WTC11 (cell line): ENCODE measurements around the gene RNF44. TPM values are rescaled to one million over a fixed set of nuclear protein-coding genes. Genes with fewer than 3 reads are reported as not detected.

ENCODE experiments used
- ATAC-seq: fragments of 200-7000 bp; cut with Tn5 transposase; 2 replicates; pipeline ENCODE4 v1.10.0; 2021; ENCODE audit warnings: mild to moderate bottlenecking, moderate library complexity
- CTCF ChIA-PET: fragments of 300-600 bp; sonication (Branson Sonifier 250); formaldehyde crosslinking; loops from one replicate; lab custom pipeline; 2021; ENCODE audit warnings: antibody characterized with exemption; lab: Charles Lee
- POLR2A ChIA-PET: fragments of 350-600 bp; sonication (Branson Sonifier 250); formaldehyde crosslinking; loops from one replicate; lab custom pipeline; 2021; ENCODE audit warnings: antibody characterized with exemption; lab: Charles Lee
- DNase-seq: peaks from one replicate; pipeline ENCODE4 v3.0.0; 2021; ENCODE audit warnings: low spot score
- H3K27ac Mint-ChIP-seq: 2 replicates; pipeline ENCODE4 v1.8.0; 2021; ENCODE audit warnings: mixed read lengths
- H3K27me3 Mint-ChIP-seq: 2 replicates; pipeline ENCODE4 v1.8.0; 2021; ENCODE audit warnings: low read depth, mild to moderate bottlenecking, moderate library complexity, mixed read lengths
- H3K36me3 Mint-ChIP-seq: 2 replicates; pipeline ENCODE4 v1.8.0; 2021; ENCODE audit warnings: mixed read lengths
- H3K4me1 Mint-ChIP-seq: 2 replicates; pipeline ENCODE4 v1.8.0; 2022; ENCODE audit warnings: mixed read lengths
- H3K4me3 Mint-ChIP-seq: 2 replicates; pipeline ENCODE4 v1.8.0; 2021; ENCODE audit warnings: mild to moderate bottlenecking, moderate library complexity, mixed read lengths
- H3K9me3 Mint-ChIP-seq: 2 replicates; pipeline ENCODE4 v1.8.0; 2021; ENCODE audit warnings: mixed read lengths
- CBFB ChIP-seq: sonication (generic); formaldehyde crosslinking; IDR thresholded peaks from 2 replicates; pipeline ENCODE4 v1.8.1; 2022; ENCODE audit warnings: mild to moderate bottlenecking, low read depth, missing genetic modification reagents
- E2F1 ChIP-seq: sonication (generic); formaldehyde crosslinking; IDR thresholded peaks from 2 replicates; pipeline ENCODE4 v1.8.0; 2022; ENCODE audit warnings: mild to moderate bottlenecking, missing genetic modification reagents
- KAT7 ChIP-seq: sonication (generic); formaldehyde crosslinking; IDR thresholded peaks from 2 replicates; pipeline ENCODE4 v1.8.1; 2023; ENCODE audit warnings: missing genetic modification reagents, mild to moderate bottlenecking, borderline replicate concordance
- NFATC4 ChIP-seq: fragments of 250-450 bp; sonication (Bioruptor Pico); IDR thresholded peaks from 2 replicates; pipeline ENCODE4 v1.9.0; 2021; ENCODE audit warnings: mild to moderate bottlenecking
- NR1H2 ChIP-seq: sonication (generic); formaldehyde crosslinking; IDR thresholded peaks from 2 replicates; pipeline ENCODE4 v1.9.0; 2021; ENCODE audit warnings: mild to moderate bottlenecking, moderate library complexity, missing genetic modification reagents
- SMAD4 ChIP-seq: sonication (generic); formaldehyde crosslinking; IDR thresholded peaks from 2 replicates; pipeline ENCODE4 v1.8.0; 2022; ENCODE audit warnings: mild to moderate bottlenecking, missing genetic modification reagents
- TEAD1 ChIP-seq: sonication (generic); formaldehyde crosslinking; IDR thresholded peaks from 2 replicates; pipeline ENCODE4 v1.8.0; 2022; ENCODE audit warnings: mild to moderate bottlenecking, missing genetic modification reagents
- ZMAT4 ChIP-seq: fragments of 250-450 bp; sonication (Bioruptor Pico); IDR thresholded peaks from 2 replicates; pipeline ENCODE4 v1.9.0; 2021; ENCODE audit warnings: mild to moderate bottlenecking
- ZNF263 ChIP-seq: sonication (generic); formaldehyde crosslinking; IDR thresholded peaks from 2 replicates; pipeline ENCODE4 v1.8.1; 2022; ENCODE audit warnings: low read depth, mild to moderate bottlenecking, moderate library complexity, missing genetic modification reagents
- ZNF317 ChIP-seq: sonication (generic); formaldehyde crosslinking; IDR thresholded peaks from 2 replicates; pipeline ENCODE4 v1.8.1; 2023; ENCODE audit warnings: low read depth, mild to moderate bottlenecking, moderate library complexity, missing genetic modification reagents, borderline replicate concordance
- ZNF416 ChIP-seq: fragments of 250-450 bp; sonication (Bioruptor Pico); IDR thresholded peaks from 2 replicates; pipeline ENCODE4 v1.9.0; 2021; ENCODE audit warnings: mild to moderate bottlenecking, inconsistent platforms
- total RNA-seq: library from RNA; stranded (reverse); gene quantifications from 3 replicates; pipeline ENCODE4 v1.2.3, GENCODE V29; 2021
- TF ChIP-seq, protein P1 (sequence below): sonication (generic); formaldehyde crosslinking; IDR thresholded peaks from 2 replicates; pipeline ENCODE4 v1.8.1; 2023; ENCODE audit warnings: mild to moderate bottlenecking, moderate library complexity, missing genetic modification reagents
- TF ChIP-seq, protein P2 (sequence below): sonication (generic); formaldehyde crosslinking; IDR thresholded peaks from 2 replicates; pipeline ENCODE4 v1.8.1; 2022; ENCODE audit warnings: missing genetic modification reagents, borderline replicate concordance
- TF ChIP-seq, protein P3 (sequence below): sonication (generic); formaldehyde crosslinking; IDR thresholded peaks from 2 replicates; pipeline ENCODE4 v1.8.0; 2023; ENCODE audit warnings: missing genetic modification reagents, mild to moderate bottlenecking, borderline replicate concordance
- TF ChIP-seq, protein P4 (sequence below): fragments of 200-600 bp; IDR thresholded peaks from 2 replicates; pipeline ENCODE4 v1.8.0; 2022; ENCODE audit warnings: antibody characterized with exemption

The RNF44 gene
- total RNA-seq, 1 experiment from 2014 or later, result 233 TPM

- peak overlapping the region; percentile 94 for H3K4me3 Mint-ChIP-seq
- POLR2A ChIA-PET, result interaction anchor here (0.9 to 3.4 kb wide), 6 partner anchors 8 to 120 kb away, joined by 3 to 30 read pairs (median 4); partner anchors contain the start of genes CDHR2 and FAF2
- peaks cover 47% of the 10 kb centered on the region for H3K4me1 Mint-ChIP-seq
- no peak for DNase-seq
- no peaks in the 10 kb centered on the region for H3K27me3 Mint-ChIP-seq
- no peak for TF ChIP-seq NR1H2
- TF ChIP-seq, all 79 proteins: peak for 0
- no peak for ATAC-seq
- CTCF ChIA-PET, result interaction anchor here (1.0 to 1.3 kb wide), 4 partner anchors 14 to 805 kb away, joined by 3 to 6 read pairs (median 3); partner anchors contain the start of gene CDHR2
- H3K9me3 Mint-ChIP-seq, result no peaks in the 10 kb centered on the region
- peaks cover 24% of the 10 kb centered on the region for H3K36me3 Mint-ChIP-seq
- H3K27ac Mint-ChIP-seq, result peak overlapping the region; percentile 98
These were observed 2.0 kb downstream of the RNF44 start for GRCh38 chr5:176535101-176535663.

DNA sequence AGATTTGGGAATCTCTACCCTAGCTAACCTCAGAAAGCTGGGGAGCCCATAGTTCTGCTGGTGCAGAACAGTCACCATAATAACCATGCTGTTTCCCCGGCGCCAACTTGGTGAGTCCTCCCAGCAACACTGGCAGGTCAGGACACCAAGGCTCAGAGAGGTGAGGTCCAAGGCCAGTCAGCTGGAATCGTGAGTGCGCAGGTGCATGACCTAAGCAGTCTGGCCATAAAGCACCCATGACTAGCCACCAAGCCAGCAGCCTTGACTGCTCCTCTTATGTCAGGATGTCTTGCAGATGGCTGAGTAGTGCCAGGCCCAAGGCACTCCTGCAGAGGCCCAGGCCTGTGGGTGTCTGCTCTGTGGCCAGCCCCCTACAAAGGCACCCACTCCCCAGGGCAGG lies 2.6 kb downstream of the RNF44 start:
- Mint-ChIP-seq H3K27ac (peak overlapping the region; percentile 98), H3K4me1 (peaks cover 42% of the 10 kb centered on the region), H3K4me3 (peak overlapping the region; percentile 94), H3K27me3 (no peaks in the 10 kb centered on the region), H3K9me3 (no peaks in the 10 kb centered on the region), H3K36me3 (peaks cover 27% of the 10 kb centered on the region)
- ATAC-seq (no peak), DNase-seq (no peak)
- ChIA-PET CTCF (interaction anchor here (1.0 to 1.3 kb wide), 2 partner anchors 129 to 805 kb away, joined by 3 read pairs; no protein-coding TSS in a partner anchor), POLR2A (interaction anchor here (1.0 to 1.6 kb wide), 4 partner anchors 9 to 119 kb away, joined by 3 to 4 read pairs (median 4); no protein-coding TSS in a partner anchor)
- no peak for TF ChIP-seq KAT7 (CRISPR knock-in tag)

DNA sequence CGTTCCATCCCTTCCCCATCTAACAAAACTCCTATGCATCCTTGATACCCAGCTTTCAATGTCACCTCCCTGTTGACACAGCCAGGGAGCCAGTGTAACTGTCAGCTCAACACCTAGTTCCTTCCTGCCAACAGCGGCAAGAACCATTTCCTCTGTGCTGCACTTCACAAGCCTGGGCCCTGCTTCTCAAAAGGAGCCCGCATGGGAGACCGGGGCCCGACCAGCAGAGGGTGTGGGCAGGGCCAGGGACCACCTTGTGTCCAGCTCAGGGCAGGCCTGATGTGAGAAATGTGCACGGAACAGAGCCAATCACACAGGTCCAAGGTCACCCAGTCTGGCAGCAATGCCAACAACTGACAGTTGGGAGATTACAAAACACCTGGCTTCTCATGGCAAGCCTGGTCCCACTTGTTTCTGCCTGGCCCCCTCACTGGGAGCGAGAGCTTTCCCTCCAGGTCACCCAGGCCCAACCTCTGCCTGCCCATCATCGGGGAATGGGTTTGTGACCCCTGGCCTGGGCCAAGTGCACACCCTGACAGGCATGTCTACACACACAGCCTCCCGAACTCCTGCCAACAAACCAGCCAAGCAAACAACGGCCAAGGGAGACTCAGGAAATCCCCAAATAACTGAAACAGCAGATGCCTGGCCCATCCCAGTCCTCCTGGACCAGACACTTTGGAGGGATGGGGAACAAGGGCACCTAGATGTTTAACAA lies 3.1 kb downstream of the RNF44 start:
- POLR2A ChIA-PET, result interaction anchor here (1.3 to 1.6 kb wide), 2 partner anchors 9 to 10 kb away, joined by 3 to 4 read pairs; no protein-coding TSS in a partner anchor
- peak overlapping the region; percentile 94; the same call in 1 of the 2 replicates for H3K4me3 Mint-ChIP-seq
- TF ChIP-seq ZNF263, result no peak
- TF ChIP-seq, protein P1, sequence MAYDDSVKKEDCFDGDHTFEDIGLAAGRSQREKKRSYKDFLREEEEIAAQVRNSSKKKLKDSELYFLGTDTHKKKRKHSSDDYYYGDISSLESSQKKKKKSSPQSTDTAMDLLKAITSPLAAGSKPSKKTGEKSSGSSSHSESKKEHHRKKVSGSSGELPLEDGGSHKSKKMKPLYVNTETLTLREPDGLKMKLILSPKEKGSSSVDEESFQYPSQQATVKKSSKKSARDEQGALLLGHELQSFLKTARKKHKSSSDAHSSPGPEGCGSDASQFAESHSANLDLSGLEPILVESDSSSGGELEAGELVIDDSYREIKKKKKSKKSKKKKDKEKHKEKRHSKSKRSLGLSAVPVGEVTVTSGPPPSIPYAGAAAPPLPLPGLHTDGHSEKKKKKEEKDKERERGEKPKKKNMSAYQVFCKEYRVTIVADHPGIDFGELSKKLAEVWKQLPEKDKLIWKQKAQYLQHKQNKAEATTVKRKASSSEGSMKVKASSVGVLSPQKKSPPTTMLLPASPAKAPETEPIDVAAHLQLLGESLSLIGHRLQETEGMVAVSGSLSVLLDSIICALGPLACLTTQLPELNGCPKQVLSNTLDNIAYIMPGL (CRISPR knock-in tag), result no peak
- TF ChIP-seq ZNF416 (CRISPR knock-in tag), result no peak
- TF ChIP-seq ZMAT4 (CRISPR knock-in tag), result no peak
- TF ChIP-seq, protein P2, sequence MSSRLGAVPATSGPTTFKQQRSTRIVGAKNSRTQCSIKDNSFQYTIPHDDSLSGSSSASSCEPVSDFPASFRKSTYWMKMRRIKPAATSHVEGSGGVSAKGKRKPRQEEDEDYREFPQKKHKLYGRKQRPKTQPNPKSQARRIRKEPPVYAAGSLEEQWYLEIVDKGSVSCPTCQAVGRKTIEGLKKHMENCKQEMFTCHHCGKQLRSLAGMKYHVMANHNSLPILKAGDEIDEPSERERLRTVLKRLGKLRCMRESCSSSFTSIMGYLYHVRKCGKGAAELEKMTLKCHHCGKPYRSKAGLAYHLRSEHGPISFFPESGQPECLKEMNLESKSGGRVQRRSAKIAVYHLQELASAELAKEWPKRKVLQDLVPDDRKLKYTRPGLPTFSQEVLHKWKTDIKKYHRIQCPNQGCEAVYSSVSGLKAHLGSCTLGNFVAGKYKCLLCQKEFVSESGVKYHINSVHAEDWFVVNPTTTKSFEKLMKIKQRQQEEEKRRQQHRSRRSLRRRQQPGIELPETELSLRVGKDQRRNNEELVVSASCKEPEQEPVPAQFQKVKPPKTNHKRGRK (CRISPR knock-in tag), result no peak
- no peak for TF ChIP-seq NFATC4 (CRISPR knock-in tag)
- TF ChIP-seq TEAD1, result no peak
- TF ChIP-seq, protein P3, sequence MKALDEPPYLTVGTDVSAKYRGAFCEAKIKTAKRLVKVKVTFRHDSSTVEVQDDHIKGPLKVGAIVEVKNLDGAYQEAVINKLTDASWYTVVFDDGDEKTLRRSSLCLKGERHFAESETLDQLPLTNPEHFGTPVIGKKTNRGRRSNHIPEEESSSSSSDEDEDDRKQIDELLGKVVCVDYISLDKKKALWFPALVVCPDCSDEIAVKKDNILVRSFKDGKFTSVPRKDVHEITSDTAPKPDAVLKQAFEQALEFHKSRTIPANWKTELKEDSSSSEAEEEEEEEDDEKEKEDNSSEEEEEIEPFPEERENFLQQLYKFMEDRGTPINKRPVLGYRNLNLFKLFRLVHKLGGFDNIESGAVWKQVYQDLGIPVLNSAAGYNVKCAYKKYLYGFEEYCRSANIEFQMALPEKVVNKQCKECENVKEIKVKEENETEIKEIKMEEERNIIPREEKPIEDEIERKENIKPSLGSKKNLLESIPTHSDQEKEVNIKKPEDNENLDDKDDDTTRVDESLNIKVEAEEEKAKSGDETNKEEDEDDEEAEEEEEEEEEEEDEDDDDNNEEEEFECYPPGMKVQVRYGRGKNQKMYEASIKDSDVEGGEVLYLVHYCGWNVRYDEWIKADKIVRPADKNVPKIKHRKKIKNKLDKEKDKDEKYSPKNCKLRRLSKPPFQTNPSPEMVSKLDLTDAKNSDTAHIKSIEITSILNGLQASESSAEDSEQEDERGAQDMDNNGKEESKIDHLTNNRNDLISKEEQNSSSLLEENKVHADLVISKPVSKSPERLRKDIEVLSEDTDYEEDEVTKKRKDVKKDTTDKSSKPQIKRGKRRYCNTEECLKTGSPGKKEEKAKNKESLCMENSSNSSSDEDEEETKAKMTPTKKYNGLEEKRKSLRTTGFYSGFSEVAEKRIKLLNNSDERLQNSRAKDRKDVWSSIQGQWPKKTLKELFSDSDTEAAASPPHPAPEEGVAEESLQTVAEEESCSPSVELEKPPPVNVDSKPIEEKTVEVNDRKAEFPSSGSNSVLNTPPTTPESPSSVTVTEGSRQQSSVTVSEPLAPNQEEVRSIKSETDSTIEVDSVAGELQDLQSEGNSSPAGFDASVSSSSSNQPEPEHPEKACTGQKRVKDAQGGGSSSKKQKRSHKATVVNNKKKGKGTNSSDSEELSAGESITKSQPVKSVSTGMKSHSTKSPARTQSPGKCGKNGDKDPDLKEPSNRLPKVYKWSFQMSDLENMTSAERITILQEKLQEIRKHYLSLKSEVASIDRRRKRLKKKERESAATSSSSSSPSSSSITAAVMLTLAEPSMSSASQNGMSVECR (CRISPR knock-in tag), result no peak
- no peak for TF ChIP-seq CBFB (CRISPR knock-in tag)
- no peak for TF ChIP-seq E2F1 (CRISPR knock-in tag)
- TF ChIP-seq ZNF317 (CRISPR knock-in tag), result no peak
- TF ChIP-seq, protein P4, sequence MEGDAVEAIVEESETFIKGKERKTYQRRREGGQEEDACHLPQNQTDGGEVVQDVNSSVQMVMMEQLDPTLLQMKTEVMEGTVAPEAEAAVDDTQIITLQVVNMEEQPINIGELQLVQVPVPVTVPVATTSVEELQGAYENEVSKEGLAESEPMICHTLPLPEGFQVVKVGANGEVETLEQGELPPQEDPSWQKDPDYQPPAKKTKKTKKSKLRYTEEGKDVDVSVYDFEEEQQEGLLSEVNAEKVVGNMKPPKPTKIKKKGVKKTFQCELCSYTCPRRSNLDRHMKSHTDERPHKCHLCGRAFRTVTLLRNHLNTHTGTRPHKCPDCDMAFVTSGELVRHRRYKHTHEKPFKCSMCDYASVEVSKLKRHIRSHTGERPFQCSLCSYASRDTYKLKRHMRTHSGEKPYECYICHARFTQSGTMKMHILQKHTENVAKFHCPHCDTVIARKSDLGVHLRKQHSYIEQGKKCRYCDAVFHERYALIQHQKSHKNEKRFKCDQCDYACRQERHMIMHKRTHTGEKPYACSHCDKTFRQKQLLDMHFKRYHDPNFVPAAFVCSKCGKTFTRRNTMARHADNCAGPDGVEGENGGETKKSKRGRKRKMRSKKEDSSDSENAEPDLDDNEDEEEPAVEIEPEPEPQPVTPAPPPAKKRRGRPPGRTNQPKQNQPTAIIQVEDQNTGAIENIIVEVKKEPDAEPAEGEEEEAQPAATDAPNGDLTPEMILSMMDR, result no peak
- TF ChIP-seq SMAD4, result no peak

More for the DNA sequence above, 3.1 kb downstream of the RNF44 start:
- ATAC-seq (no peak), DNase-seq (no peak)
- Mint-ChIP-seq H3K27me3 (no peaks in the 10 kb centered on the region), H3K9me3 (no peaks in the 10 kb centered on the region), H3K27ac (peak overlapping the region; percentile 98), H3K4me1 (peaks cover 38% of the 10 kb centered on the region), H3K36me3 (peaks cover 31% of the 10 kb centered on the region)
- CTCF ChIA-PET, result interaction anchor here (1.0 to 1.3 kb wide), 3 partner anchors 8 to 129 kb away, joined by 3 to 4 read pairs (median 4); no protein-coding TSS in a partner anchor
